Glutamatergic neuron (in vitro differentiated cells): ENCODE results near the gene OR5K3. TPM values are rescaled to one million over a fixed set of nuclear protein-coding genes. Genes with fewer than 3 reads are reported as not detected.

Experiments
- DNase-seq: peaks from one replicate; pipeline ENCODE4 v3.0.0; 2022
- H3K27ac Mint-ChIP-seq: one replicate; pipeline ENCODE4 v1.8.0; 2020; ENCODE audit warnings: mild to moderate bottlenecking, mixed read lengths, inconsistent platforms; ENCODE audit not compliant: unreplicated experiment
- H3K27me3 Mint-ChIP-seq: one replicate; pipeline ENCODE4 v1.8.0; 2020; ENCODE audit warnings: mild to moderate bottlenecking, moderate library complexity, mixed read lengths, inconsistent platforms; ENCODE audit not compliant: unreplicated experiment
- H3K36me3 Mint-ChIP-seq: one replicate; pipeline ENCODE4 v1.8.0; 2020; ENCODE audit warnings: mild to moderate bottlenecking, mixed read lengths, inconsistent platforms; ENCODE audit not compliant: unreplicated experiment
- H3K4me1 Mint-ChIP-seq: one replicate; pipeline ENCODE4 v1.8.0; 2020; ENCODE audit warnings: mild to moderate bottlenecking, low read depth, mixed read lengths, inconsistent platforms; ENCODE audit not compliant: unreplicated experiment
- H3K4me3 Mint-ChIP-seq: one replicate; pipeline ENCODE4 v1.8.0; 2020; ENCODE audit warnings: mild to moderate bottlenecking, mixed read lengths, inconsistent platforms; ENCODE audit not compliant: unreplicated experiment
- H3K9me3 Mint-ChIP-seq: one replicate; pipeline ENCODE4 v1.8.0; 2020; ENCODE audit warnings: mild to moderate bottlenecking, moderate library complexity, mixed read lengths, inconsistent platforms; ENCODE audit not compliant: unreplicated experiment
- total RNA-seq: library from RNA; stranded (reverse); fragmentation: NEBNext Ultra II Directional; extraction: Animal tissue kit (Norgen Biotek cat#: 25700); gene quantifications from one replicate; pipeline ENCODE4 v1.2.1, GENCODE V29; 2021; ENCODE audit not compliant: unreplicated experiment
- TF ChIP-seq, protein P1 (sequence below): fragments of 200-600 bp; sonication (generic); IDR thresholded peaks from one replicate; pipeline ENCODE4 v1.5.0; 2021; ENCODE audit not compliant: partially characterized antibody, unreplicated experiment

OR5K3 gene
- total RNA-seq, 1 donor from 2014 or later = not detected

- Mint-ChIP-seq H3K27me3 (no peaks in the 10 kb centered on the region), H3K4me3 (no peak overlapping the region), H3K4me1 (no peaks in the 10 kb centered on the region), H3K27ac (no peak overlapping the region), H3K9me3 (no peaks in the 10 kb centered on the region), H3K36me3 (no peaks in the 10 kb centered on the region)
- no peak for DNase-seq
- TF ChIP-seq, protein P1, sequence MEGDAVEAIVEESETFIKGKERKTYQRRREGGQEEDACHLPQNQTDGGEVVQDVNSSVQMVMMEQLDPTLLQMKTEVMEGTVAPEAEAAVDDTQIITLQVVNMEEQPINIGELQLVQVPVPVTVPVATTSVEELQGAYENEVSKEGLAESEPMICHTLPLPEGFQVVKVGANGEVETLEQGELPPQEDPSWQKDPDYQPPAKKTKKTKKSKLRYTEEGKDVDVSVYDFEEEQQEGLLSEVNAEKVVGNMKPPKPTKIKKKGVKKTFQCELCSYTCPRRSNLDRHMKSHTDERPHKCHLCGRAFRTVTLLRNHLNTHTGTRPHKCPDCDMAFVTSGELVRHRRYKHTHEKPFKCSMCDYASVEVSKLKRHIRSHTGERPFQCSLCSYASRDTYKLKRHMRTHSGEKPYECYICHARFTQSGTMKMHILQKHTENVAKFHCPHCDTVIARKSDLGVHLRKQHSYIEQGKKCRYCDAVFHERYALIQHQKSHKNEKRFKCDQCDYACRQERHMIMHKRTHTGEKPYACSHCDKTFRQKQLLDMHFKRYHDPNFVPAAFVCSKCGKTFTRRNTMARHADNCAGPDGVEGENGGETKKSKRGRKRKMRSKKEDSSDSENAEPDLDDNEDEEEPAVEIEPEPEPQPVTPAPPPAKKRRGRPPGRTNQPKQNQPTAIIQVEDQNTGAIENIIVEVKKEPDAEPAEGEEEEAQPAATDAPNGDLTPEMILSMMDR = no peak
Measured at GRCh38 chr3:98367464-98368246, 22.8 kb upstream of the OR5K3 start.

- TF ChIP-seq, protein P1 = no peak
- Mint-ChIP-seq H3K4me1 (no peaks in the 10 kb centered on the region), H3K9me3 (no peaks in the 10 kb centered on the region), H3K36me3 (no peaks in the 10 kb centered on the region), H3K27me3 (no peaks in the 10 kb centered on the region), H3K4me3 (no peak overlapping the region), H3K27ac (no peak overlapping the region)
- DNase-seq = no peak
Measured at GRCh38 chr3:98371186-98371585, 19.3 kb upstream of the OR5K3 start.

DNA sequence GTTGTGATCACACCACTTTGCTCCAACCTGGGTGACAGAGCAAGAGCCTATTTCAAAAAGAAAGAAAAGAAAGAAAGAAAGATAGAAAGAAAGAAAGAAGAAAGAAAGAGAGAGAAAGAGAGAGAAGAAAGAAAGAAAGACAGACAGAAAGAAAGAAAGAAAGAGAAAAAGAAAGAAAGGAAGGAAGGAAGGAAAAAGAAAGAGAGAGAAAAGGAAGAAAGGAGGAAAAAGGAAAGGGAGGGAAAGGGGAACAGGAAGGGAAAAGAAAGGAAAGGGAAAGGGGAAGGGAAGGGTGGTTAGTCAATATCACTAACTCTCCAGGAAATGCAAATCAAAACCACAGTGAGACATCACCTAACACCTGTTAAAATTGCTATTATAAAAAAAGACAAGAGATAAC lies 18.6 kb upstream of the OR5K3 start:
- Mint-ChIP-seq H3K9me3 (no peaks in the 10 kb centered on the region), H3K4me3 (no peak overlapping the region), H3K27ac (no peak overlapping the region), H3K36me3 (no peaks in the 10 kb centered on the region), H3K4me1 (no peaks in the 10 kb centered on the region), H3K27me3 (no peaks in the 10 kb centered on the region)
- no peak for DNase-seq
- TF ChIP-seq, protein P1 = no peak

- Mint-ChIP-seq H3K9me3 (no peaks in the 10 kb centered on the region), H3K27ac (no peak overlapping the region)
- TF ChIP-seq, protein P1 = no peak
Measured at GRCh38 chr3:98372445-98372844, 18.0 kb upstream of the OR5K3 start.

DNA sequence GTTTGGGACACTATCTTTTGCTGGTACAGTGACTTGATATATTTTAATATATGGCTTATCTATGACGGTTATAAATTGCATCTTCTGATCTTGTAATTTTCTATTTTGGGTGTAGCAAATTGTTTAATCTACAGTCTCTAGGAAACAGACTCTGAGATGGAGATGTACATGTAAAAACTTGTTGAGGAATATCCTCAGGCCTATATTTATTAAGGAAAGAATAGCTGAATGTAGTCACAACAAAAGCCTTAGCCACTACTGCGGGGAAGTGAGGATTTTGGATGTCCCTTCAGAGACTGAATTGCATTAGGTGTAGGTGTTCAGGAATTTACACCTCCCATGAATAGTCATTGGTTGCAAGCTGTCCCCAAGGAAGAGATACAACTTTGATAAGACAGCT lies 13.8 kb upstream of the OR5K3 start:
- Mint-ChIP-seq H3K4me3 (no peak overlapping the region), H3K27ac (no peak overlapping the region), H3K9me3 (no peaks in the 10 kb centered on the region), H3K27me3 (no peaks in the 10 kb centered on the region), H3K4me1 (no peaks in the 10 kb centered on the region), H3K36me3 (no peaks in the 10 kb centered on the region)
- no peak for DNase-seq
- TF ChIP-seq, protein P1 = no peak

More at GRCh38 chr3:98372445-98372844, 18.0 kb upstream of the OR5K3 start:
- H3K36me3 Mint-ChIP-seq = no peaks in the 10 kb centered on the region
- no peak overlapping the region for H3K4me3 Mint-ChIP-seq
- no peaks in the 10 kb centered on the region for H3K4me1 Mint-ChIP-seq
- DNase-seq = no peak
- no peaks in the 10 kb centered on the region for H3K27me3 Mint-ChIP-seq
